SKM-1 (cell line): ENCODE data around the gene DBET.
"Not testable (repeated sequence)": the region's sequence is repeated elsewhere in the genome, so short reads cannot be mapped to it uniquely, and the experiment has no call there.

Experiments
- DNase-seq: peaks from one replicate; lab custom pipeline; 2025; ENCODE audit not compliant: unreplicated experiment; lab: John Stamatoyannopoulos, UW

DBET gene

GRCh38 chr4:190049378-190050239, 14.7 kb upstream of the DBET start:
- DNase-seq: not testable (repeated sequence)

DNA sequence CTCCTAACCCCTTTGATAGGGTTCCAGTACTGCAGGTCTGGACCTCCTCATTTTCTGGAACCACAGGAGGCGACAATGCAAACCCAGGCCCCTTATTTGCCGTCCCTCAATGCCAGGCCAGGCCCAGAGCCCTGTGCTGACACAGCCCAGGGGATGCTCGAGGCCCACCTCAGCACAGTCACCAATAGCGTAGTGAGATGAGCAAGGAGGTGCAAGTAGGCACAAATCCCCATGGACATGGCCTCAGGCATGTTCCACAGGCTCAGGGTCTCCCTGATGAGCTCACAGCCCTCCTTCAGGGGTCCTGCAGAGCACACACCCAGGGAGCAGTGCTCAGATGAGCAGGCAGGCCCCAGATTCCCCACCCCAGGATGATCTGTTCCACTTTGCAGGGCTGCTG, 5.3 kb upstream of the DBET start:
- not testable (repeated sequence) for DNase-seq

GRCh38 chr4:190064805-190065204, 503 bp downstream of the DBET start:
- DNase-seq: not testable (repeated sequence)

GRCh38 chr4:190068351-190068750, 4.0 kb downstream of the DBET start:
- not testable (repeated sequence) for DNase-seq

DNA sequence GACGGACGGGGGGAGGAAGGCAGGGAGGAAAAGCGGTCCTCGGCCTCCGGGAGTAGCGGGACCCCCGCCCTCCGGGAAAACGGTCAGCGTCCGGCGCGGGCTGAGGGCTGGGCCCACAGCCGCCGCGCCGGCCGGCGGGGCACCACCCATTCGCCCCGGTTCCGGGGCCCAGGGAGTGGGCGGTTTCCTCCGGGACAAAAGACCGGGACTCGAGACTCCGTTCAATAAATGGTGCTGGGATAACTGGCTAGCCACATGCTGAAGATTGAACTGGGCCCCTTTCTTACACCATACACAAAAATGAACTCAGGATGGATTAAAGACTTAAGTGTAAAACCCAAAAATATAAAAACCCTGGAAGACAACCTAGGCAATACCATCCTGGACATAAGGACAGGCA, 28.8 kb downstream of the DBET start:
- not testable (repeated sequence) for DNase-seq

GRCh38 chr4:190094031-190094430, 29.7 kb downstream of the DBET start:
- DNase-seq: not testable (repeated sequence)

DNA sequence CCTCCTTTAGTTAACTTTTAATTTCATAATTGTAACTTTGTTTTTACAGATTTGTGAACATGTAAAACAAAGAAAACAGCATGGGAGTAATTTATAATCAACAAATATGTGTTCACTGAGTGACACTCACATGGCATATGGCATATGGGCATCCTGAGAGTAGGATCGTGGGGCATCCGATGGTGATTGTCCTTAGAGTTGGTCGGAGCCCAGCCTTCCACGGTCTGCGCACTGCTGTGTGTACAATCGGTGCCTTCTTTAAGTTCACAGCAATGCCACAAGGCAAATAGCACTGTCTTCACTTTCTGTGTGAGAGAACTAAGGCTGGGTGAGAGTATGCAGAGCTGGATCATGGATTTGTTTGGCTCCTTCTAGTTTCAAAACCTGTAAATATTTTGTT, 31.0 kb downstream of the DBET start:
- not testable (repeated sequence) for DNase-seq

GRCh38 chr4:190099605-190100004, 35.3 kb downstream of the DBET start:
- DNase-seq: not testable (repeated sequence)

DNA sequence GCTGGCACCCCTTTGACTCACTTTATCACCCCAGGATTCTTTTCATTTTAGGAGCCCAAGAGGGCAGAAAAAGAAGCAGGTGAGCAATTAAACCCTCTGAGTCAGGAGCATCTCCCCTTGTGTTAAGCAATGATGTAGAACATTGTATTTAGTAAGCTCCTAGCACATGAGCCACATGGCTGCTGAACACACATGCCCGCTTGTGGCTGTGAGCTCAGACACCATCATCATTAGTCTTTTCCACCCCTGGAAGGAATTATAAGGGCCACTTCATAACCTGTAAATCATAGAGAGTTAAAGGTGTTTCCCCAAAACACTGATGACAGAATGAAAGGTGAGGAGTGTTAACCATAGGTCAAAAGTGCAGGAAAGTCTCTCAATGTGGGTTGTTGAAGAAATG, 37.2 kb downstream of the DBET start:
- DNase-seq: not testable (repeated sequence)

DNA sequence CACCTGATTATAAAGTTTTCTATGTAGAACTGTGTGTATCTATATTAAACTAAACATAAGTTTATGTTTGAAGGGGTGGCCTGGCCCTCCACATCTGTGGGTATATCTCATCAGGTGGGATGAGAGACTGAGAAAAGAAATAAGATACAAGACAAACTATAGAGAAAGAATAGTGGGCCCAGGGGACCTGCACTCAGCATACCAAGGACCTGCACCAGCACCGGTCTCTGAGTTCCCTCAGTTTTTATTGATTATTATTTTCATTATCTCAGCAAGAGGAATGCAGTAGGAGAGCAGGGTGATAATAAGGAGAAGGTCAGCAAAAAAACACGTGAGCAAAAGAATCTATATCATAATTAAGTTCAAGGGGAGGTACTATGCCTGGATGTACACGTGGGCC, 41.9 kb downstream of the DBET start:
- not testable (repeated sequence) for DNase-seq

DNA sequence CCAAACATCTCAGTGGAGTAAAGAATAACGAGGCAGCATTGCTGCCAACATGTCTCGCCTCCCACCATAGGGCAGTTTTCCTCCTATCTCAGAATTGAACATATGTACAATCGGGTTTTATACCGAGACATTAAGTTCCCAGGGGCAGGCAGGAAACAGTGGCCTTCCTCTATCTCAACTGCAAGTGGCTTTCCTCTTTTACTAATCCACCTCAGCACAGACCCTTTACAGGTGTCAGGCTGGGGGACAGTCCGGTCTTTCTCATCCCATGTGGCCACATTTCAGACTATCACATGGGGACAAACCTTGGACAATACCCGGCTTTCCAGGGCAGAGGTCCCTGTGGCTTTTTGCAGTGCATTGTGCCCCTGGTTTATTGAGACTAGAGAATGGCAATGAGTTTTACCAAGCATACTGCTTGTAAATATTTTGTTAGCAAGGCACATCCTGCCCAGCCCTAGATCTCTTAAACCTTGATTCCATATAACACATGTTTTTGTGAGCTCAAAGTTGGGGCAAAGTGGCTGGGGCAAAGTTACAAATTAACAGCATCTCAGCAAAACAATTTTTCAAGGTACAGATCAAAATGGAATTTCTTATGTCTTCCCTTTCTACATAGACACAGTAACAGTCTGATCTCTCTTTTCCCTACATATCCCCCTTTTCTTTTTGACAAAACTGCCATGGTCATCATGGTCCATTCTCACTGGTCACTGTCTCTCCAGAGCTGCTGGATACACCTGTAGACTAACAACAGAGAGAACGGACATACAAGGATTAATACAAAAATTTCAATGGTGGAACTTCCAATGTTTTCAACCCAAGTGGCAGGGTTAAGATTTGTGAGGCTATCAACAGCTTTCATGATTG, 42.5 kb downstream of the DBET start:
- DNase-seq: not testable (repeated sequence)

DNA sequence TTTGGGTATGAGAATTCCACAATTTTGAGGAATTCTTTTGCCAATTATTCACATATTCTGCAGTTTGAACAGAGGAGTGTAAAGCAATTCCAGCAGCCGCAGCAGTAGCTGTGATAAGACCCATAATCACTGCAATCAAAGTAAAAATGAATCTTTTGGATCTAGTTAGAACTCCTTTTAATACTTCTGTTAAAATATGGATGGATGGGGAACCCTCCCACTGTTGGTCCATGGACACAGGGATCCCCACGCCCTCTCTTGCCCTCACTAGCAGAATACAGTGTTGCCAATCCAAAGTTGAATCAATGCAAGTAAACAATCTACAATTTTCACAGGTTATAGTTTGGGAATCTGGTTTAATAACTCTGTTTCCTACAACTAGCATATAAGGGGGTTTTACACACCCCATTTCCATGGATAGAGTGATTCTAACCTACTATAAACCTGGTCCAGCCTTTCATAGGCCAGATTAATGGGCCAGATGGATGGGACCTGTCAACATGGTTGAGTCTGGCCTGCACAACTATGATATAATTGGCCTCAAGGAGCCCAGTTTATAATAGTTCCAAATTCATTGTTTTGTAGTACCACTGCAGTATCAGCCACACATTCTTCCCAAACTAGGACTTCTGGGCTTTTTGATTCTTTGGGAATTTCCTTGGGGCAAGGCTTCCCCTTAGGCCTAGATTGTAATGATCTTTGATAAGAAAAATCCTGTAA, 43.6 kb downstream of the DBET start:
- DNase-seq: not testable (repeated sequence)

DNA sequence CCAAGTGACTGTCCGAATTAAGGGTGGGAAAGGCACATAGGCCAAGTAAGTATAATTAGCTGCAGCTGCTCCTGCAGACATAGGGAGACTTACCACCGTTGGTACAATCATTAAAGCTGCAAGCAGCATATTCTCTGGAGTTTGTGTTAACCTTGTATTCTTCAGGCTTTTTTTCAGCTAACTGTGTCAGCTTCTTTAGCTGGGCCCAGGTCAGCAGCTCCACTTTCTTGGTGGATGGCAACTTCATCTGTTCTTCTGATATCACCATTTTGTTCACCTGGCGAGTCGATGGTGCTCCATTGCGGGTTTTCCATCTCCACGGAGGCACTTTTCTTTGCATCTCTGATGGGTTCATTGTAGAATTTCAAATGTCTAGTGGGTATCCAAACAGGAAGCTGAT, 44.5 kb downstream of the DBET start:
- not testable (repeated sequence) for DNase-seq

DNA sequence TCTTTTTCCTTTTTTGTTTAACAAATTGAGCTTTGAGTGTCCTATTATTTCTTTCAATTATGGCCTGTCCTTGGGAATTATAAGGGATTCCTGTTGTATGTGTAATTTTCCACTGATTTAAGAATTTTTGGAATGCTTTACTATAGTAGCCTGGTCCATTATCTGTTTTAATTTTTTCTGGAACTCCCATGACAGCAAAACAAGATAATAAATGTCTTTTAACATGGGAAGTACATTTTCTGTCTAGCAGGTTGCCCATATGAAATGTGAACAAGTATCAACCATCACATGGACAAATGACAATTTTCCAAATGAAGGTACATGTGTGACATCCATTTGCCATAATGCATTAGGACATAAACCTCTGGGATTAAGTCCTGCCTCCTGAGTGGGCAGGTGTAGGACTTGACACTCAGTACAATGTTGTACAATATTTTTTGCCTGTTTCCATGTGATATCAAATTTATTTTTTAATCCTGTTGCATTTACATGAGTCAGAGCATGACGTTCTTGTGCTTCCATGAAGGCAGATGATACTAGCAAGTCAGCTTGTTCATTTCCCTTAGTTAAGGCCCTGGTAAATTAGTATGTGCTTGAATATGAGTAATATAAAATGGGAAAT, 45.2 kb downstream of the DBET start:
- not testable (repeated sequence) for DNase-seq

GRCh38 chr4:190110033-190110432, 45.7 kb downstream of the DBET start:
- not testable (repeated sequence) for DNase-seq

DNA sequence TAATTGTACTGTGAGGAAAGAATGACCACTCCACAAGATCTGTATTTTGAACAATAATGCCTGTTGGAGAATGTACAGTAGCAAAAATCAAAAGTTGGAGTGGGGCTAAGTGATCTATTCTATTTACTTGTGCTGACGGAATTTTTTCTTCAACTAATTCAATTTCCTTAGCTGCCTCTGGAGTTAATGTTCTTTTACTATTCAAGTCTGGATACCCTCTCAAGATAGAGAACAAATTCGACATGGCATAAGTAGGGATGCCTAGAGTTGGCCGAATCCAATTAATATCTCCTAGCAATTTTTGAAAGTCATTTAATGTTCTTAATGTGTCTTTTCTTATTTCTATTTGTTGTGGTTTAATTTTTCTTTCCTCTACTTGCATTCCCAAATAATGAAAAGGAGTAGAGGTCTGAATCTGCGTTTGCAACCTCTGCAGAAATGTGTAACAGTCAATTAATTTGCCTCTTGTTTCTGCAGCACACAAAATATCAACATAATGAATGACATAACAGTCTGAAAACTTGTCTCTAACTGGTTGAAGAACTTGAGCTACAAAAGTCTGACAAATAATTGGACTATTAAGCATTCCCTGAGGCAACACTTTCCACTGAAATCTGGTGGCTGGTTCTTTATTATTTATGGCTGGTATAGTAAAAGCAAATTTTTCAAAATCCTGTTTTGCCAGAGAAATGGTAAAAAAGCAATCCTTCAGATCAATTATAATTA, 46.4 kb downstream of the DBET start:
- DNase-seq: not testable (repeated sequence)

DNA sequence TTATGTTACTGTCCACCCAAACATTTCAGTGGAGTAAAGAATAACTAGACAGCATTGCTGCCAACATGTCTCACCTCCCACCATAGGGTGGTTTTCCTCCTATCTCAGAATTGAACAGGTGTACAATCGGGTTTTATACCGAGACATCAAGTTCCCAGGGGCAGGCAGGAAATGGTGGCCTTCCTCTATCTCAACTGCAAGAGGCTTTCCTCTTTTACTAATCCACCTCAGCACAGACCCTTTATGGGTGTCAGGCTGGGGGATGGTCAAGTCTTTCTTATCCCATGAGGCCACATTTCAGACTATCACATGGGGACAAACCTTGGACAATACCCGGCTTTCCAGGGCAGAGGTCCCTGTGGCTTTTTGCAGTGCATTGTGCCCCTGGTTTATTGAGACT, 48.6 kb downstream of the DBET start:
- not testable (repeated sequence) for DNase-seq

DNA sequence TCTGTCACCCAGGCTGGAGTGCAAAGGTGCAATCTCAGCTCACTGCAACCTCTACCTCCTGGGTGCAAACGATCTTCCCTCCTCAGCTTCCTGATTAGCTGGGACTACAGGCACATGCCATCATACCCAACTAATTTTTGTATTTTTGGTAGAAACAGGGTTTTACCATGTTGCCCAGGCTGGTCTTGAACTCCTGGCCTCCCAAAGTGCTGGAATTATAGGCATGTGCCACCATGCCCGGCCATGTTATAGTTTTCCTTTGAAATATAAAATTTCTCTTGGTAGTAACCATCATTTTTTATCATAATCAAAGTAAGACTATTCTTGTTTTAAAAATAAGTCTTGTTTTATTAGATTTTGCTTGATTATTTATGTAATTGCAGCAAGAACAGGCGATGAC, 50.7 kb downstream of the DBET start:
- not testable (repeated sequence) for DNase-seq
